ENCODE measurements around the gene MAP3K8. TPM values are rescaled to one million over a fixed set of nuclear protein-coding genes. Genes with fewer than 3 reads are reported as not detected.

MAP3K8 gene
- total RNA-seq, 1 experiment from 2014 or later = 1.4 TPM

DNA sequence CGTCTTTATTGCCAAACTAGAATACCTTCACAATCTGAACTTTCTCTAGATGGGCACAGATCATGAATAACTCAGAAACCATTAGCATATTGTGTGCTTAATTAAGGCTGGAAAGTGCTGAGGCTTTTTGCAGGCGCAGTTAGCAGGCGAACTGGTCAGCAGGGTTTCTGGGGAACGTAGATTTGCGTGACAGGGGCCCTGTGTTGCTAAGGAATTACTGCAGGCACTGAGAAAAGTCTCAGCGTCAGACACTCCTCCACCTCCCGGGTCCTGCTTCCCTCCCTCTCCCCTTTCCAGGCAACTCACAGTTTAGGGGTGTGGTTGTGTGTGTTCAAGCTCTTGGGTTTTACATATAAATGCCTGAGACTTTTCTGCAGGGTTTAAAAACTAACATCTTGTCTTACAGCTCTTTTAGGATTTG, 2.2 kb downstream of the MAP3K8 start:
- H3K9me3 ChIP-seq = no peaks in the 10 kb centered on the region
- H3K4me3 ChIP-seq = peak overlapping the region; percentile 6; the same call in 1 of the 2 replicates
- DNase-seq = peak; percentile 49
- no peaks in the 10 kb centered on the region for H3K27me3 ChIP-seq
- no peaks in the 10 kb centered on the region; the same call in 1 of the 2 replicates for H3K36me3 ChIP-seq

DNA sequence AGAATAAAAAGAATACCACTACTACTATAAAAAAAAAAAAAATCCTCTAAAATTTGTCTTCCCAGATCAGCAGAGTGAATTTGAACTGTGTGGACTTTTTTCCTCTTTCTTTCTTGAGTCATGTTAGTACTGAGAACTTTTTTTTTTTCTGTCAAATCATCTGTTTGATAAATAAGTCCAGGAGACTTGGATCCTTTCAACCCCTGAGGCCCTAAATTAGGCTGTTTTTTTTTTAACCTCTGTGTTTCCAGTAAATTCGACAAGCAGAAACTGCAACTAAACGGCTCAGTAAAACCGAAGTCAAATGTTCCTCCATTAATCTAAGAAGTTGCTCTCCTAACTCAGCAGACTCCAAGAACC, 2.7 kb downstream of the MAP3K8 start:
- DNase-seq = no peak
- no peaks in the 10 kb centered on the region for H3K27me3 ChIP-seq
- H3K9me3 ChIP-seq = no peaks in the 10 kb centered on the region
- H3K4me3 ChIP-seq = no peak overlapping the region
- H3K36me3 ChIP-seq = no peaks in the 10 kb centered on the region; the same call in 1 of the 2 replicates

DNA sequence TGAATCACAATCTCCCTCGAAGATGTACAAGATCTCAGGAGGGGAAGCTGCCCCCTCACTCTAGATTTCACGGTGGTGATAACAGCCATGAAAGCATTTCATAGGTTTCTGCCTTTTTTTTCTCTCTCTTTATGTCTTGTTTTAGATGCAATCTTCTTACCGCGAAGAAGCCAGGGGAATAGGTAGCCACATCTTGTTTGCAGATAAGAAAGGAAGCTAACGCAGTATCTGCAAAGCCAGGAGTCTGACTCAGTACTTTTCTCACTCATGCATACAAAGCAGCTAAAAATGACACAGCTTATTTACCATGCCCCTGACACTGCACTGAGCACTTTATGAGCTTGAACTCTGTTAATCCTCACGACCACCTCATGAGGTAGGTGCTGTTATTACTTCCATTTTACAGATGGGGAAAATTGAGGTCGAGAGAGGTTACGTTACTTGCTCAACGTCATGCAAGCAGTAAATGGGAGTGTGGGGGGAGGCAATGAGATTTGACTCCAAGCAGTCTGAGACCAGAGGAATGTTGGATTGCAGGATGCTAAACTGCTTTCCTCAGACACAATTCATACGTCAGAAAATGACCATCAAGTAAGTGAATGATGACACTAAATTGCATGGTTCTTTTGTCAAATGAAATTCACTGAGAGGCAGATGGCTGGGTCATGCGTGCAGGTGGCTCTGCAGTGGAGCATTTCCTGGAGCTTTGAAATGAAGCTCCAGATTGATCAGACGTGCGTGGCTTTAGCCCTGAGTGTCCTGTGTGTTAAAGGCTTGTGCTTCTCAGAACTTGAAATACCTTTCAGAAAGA, 3.3 kb downstream of the MAP3K8 start:
- no peak overlapping the region for H3K4me3 ChIP-seq
- H3K36me3 ChIP-seq = no peaks in the 10 kb centered on the region; the same call in 1 of the 2 replicates
- H3K9me3 ChIP-seq = no peaks in the 10 kb centered on the region
- no peaks in the 10 kb centered on the region for H3K27me3 ChIP-seq
- no peak for DNase-seq

DNA sequence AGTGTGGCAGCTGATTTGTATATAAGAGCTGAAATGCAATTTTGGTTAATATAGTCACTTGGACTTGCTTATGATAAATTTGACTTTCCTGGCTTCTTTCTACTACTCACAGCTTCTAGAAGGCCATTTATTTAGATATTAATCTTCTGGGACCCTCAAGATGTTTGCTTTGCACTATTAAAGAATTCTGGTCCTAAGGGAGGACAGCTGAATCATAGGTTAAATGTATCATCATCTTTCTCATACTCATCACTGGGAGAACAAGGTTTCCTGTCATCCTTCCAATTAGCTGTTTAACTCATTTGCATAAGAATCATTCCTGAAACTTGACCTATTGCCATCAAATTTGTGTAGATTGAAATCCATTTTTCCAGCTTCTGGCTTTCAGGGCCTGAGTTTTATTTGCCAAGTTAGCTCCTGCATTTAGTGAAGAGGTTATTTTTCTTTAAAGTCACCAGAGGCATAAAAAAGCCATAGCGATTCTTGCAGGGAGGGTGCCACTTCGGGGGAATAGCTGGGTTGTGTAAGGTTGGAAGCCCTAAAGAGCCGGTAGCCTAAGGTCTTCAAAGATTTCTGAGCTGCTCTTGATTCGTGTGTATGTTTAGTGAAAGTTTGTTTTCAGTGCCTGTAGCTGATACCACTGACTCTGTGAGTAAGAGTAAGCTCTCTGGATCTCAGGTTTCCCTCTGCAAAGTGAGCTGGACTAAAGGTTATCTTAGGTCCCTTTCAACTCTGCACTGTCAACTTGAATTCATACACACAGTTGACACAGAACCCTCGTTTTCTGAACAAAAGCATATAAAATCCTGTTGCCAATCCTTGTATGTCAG, 4.3 kb downstream of the MAP3K8 start:
- no peak for DNase-seq
- Histone ChIP-seq H3K36me3 (no peaks in the 10 kb centered on the region; the same call in 1 of the 2 replicates), H3K4me3 (no peak overlapping the region), H3K9me3 (no peaks in the 10 kb centered on the region), H3K27me3 (no peaks in the 10 kb centered on the region)

DNA sequence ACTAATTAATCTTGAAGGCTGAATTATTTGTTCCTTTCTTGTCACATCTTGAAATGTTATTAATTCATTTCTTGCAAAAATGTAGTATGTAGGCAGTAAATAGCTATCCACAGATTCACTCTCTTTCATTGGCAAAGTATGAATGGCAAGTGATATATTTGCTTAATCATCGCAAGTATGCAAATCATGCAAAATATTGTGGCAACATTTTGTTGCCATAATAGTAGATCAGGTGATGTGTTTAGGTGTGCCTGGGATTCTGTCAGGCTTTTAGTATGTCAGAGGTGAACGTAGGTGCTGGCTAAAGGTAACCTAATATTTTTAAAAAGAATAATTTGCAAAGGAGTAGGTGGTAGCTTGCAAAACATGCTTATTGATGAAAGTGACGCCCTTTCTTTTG, 5.9 kb downstream of the MAP3K8 start:
- DNase-seq = no peak
- Histone ChIP-seq H3K36me3 (no peaks in the 10 kb centered on the region; the same call in 1 of the 2 replicates), H3K27me3 (no peaks in the 10 kb centered on the region), H3K4me3 (no peak overlapping the region), H3K9me3 (no peaks in the 10 kb centered on the region)

DNA sequence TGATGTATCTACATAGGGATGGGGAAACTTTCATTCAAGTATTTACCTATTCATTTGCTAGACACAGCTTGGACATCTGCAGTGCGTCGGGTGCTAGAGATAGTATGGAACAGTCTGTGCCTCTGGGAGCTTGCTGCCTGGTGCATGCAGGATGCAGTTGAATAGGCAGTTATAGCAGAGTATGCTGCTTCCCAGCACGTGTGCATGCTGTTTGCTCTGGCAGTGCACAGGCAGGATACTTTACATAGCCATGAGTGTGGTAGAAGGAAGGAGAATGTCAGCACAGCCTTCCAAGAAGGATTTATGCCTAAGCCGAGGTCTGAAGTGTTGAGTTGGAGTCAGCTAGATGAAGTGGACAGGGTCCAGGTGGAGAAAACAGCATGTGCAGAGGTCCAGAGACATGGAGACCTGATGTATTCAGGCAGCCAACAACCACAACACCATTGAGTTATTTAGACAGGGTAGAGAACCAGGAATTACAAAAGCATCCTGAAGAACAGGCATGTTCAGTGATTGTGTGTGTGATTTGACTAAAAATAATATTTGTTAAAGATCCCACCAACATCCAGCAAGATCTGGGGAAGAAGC, 8.1 kb downstream of the MAP3K8 start:
- Histone ChIP-seq H3K36me3 (no peaks in the 10 kb centered on the region; the same call in 1 of the 2 replicates), H3K9me3 (no peaks in the 10 kb centered on the region), H3K27me3 (no peaks in the 10 kb centered on the region), H3K4me3 (no peak overlapping the region)
- no peak for DNase-seq

DNA sequence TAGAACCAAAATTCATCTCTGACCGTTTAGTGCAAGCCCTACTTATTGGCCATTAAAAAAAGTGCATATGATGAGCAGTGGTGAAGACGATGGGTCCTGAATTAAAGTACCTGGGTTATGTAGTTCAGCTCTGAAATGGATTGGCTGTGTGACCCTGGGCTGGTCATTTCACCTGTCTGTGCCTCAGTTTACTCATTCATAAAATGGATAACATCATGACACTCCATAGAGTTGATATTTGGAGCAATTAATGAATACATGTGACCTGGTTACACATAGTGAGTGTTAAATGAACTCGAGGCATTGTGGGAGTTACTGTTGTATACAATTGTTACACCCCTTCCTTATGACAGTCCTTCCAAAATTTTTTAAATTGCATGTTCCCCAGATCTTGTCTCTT, 9.1 kb downstream of the MAP3K8 start:
- no peaks in the 10 kb centered on the region for H3K27me3 ChIP-seq
- DNase-seq = no peak
- no peaks in the 10 kb centered on the region for H3K9me3 ChIP-seq
- no peak overlapping the region for H3K4me3 ChIP-seq
- no peaks in the 10 kb centered on the region; the same call in 1 of the 2 replicates for H3K36me3 ChIP-seq

DNA sequence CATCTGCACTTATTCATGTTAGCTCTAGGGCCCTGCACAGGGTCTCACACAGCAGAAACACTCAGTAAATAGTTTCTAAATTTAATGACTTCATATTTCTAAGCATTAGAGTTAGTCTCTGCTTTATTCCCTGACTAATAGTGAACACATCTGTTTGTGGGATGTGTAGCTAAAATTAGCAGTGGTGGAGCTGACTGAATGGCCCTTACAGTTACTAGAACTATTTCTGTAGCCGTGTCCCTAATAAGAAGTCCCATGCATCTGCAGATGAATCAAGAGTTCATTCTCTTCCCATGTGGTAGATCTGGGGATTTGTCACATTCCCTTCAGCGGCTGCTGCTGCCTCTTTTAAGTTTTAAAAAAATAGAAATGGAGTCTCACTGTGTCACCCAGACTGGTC, 11.7 kb downstream of the MAP3K8 start:
- Histone ChIP-seq H3K27me3 (no peaks in the 10 kb centered on the region), H3K4me3 (no peak overlapping the region), H3K36me3 (no peaks in the 10 kb centered on the region), H3K9me3 (no peaks in the 10 kb centered on the region)
- no peak for DNase-seq

DNA sequence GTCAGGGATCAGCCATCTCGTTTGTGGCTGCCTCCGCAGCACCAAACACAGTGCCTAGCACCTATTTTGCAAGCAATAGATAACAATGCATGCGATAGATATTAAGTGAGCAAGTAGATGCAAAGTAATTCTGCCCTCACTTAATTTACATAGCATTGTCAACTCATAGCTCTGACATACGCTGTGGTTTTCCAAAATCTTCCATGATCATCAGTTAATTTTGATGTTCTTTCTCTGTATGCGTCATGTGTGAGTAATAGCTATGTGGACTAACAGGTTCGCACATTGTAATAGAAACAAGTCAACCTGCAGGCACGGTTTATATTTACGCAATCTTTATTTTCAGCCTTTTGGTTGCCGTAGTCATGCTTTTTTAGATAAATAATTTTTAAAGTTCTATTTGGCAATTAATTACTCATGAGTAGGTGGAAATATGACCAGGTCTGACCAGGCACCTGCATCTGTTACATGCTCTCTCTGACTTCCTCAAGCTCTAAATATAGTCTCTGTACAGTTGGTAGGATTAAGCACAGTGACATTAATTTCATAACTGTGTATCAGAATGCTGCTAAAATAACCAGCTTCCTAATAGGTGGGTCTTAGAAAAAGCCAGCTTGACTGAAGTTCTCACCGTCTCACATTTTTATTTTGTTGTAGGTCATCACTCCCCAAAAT, 13.3 kb downstream of the MAP3K8 start:
- no peak for DNase-seq
- Histone ChIP-seq H3K9me3 (no peaks in the 10 kb centered on the region), H3K27me3 (no peaks in the 10 kb centered on the region), H3K4me3 (no peak overlapping the region), H3K36me3 (no peaks in the 10 kb centered on the region)

DNA sequence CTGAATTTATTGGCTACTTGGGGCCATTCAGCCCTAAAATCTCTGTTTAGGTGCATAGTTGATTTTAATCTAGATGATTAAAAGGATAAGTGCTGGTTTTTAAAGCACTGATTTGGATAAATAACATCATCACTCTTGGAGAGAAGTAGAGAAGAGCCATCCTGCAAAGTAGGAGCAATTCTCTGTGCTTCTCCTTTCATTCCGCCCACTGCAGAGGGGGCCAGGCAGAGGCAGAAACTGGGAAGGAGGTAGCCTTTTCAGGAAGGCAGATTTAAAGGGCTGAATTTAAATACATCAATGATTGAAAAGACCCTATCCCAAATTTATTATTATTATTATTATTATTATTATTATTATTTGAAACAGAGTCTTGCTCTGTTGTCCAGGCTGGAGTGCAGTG, 14.1 kb downstream of the MAP3K8 start:
- no peak for DNase-seq

DNA sequence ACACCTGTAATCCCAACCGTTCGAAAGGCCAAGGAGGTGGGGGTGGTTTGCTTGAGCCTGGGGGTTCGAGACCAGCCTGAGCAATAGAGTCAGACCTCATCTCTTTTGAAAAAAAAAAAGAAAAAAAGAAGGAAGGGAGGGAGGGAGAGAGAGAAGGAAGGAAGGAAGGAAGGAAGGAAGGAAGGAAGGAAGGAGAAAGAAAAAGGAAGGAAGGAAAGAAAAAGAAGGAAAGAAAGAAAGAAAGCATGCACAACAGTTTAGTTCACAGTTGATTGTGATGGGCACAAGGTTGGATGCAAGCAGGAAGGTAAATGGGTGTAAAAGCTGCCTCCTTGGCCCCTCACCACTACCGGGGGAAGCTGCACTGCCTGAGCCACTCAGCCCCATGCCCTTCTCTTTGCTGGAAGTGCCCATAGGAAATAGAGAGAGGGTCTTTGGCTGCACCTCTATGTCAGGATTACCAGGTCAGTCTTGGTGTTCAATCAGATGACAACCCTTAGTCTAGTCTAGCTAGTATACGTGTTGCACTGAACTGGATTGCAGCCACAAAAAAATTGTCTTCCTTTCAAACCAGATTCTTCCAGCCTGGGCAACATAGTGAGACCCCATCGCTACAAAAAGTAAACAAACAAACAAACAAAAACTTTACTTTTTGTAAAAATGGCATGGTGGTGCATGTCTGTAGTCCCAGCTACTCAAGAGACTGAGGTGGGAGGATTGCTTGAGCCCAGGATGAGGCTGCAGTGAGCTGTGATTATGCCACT, 20.0 kb downstream of the MAP3K8 start:
- no peak overlapping the region for H3K4me3 ChIP-seq
- H3K27me3 ChIP-seq = no peaks in the 10 kb centered on the region
- H3K9me3 ChIP-seq = no peaks in the 10 kb centered on the region
- DNase-seq = no peak
- no peaks in the 10 kb centered on the region for H3K36me3 ChIP-seq

More for the DNA sequence above, 14.1 kb downstream of the MAP3K8 start:
- Histone ChIP-seq H3K4me3 (no peak overlapping the region), H3K9me3 (no peaks in the 10 kb centered on the region), H3K27me3 (no peaks in the 10 kb centered on the region), H3K36me3 (no peaks in the 10 kb centered on the region)

DNA sequence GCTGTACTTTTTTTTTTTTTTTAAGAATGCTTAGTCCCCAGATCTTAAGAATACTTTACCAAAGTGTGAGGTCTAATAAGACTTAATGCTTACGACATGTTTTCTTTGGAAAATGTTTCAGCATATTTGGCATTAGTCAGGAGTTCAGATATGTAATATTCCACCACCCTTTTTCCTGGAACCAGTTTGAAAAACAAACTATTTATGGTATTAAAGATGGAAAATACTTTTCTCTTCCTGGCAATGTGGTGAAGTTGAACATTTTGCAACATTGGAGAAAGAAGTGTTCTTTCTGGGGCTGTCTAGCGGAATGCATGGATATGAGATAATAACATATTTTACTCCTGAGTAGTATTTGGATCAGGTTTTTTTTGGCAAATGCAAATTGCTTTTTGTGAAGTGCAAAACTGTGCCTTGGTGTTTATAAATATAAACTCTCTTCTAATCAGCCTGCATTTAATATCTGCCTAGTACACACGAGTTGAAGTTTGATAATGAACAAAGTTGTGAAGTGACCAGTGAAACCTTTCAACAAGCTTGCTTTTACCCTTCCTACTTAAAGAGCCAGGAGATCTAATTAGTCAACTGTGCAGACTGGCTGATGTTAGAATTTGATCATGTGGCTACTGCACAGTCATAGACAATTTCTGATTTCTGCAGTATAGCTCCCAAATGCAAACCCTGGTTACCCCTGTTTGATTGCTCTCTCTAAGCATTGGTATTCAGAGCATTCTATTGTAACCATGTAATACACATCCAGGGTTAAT, 20.9 kb downstream of the MAP3K8 start:
- H3K9me3 ChIP-seq = no peaks in the 10 kb centered on the region

DNA sequence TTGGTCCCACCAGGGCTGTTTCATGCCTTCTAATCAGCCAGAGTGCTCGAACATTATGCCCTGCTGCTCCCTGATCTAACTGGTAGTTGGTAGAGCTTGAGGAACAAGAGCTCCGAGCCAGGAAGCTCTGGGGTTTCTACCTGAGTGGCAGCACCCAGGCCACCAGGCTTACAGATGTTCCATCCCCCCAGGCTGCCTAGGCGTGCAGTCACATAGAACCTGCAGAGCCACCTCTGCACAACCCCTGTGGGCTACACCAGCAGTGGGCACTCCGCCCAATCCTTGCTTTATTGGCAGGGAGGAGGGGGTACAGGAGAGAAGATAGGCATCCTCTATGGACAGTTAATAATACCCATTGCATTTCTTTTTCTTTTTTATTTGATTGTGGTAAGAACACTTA, 21.8 kb downstream of the MAP3K8 start:
- H3K4me3 ChIP-seq = no peak overlapping the region
- no peak for DNase-seq

More for the DNA sequence above, 20.9 kb downstream of the MAP3K8 start:
- no peak for DNase-seq
- Histone ChIP-seq H3K27me3 (no peaks in the 10 kb centered on the region), H3K4me3 (no peak overlapping the region), H3K36me3 (no peaks in the 10 kb centered on the region)

DNA sequence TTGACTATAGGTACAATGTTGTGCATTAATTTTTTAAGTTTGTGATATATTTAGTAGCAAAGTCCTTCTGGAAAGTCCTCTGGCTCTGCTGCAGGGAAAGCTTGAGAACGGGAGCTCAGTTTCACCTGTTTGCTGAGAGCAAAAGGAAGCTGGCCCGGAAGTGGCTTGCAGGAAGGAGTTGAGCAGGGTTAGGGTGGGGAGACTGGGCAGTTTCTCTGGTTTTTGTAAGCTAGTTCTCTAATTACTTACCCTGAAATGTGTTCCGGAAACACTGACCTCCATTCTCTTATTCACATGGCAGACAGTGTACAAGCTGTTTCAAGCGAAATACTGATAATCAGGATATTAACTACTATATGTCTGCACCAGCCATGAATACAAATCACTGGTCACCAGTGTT, 22.3 kb downstream of the MAP3K8 start:
- Histone ChIP-seq H3K4me3 (no peak overlapping the region), H3K9me3 (no peaks in the 10 kb centered on the region), H3K27me3 (no peaks in the 10 kb centered on the region)

More for the DNA sequence above, 21.8 kb downstream of the MAP3K8 start:
- no peaks in the 10 kb centered on the region for H3K9me3 ChIP-seq
- H3K27me3 ChIP-seq = no peaks in the 10 kb centered on the region
- H3K36me3 ChIP-seq = no peaks in the 10 kb centered on the region

DNA sequence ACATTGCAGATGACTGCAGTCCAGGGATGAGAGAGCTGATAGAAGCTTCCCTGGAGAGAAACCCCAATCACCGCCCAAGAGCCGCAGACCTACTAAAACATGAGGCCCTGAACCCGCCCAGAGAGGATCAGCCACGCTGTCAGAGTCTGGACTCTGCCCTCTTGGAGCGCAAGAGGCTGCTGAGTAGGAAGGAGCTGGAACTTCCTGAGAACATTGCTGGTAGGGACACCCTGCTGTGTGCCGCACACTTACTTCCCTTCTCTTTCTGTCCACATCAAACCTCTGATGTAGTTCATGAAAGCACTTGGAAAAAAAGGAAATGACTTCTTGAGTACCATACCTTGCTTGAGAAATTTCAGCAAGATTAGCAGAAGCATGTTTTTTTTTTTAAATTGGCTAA, 25.3 kb downstream of the MAP3K8 start:
- H3K9me3 ChIP-seq = no peaks in the 10 kb centered on the region
- H3K27me3 ChIP-seq = no peaks in the 10 kb centered on the region
- H3K4me3 ChIP-seq = no peak overlapping the region
- DNase-seq = no peak
- H3K36me3 ChIP-seq = no peaks in the 10 kb centered on the region

More for the DNA sequence above, 22.3 kb downstream of the MAP3K8 start:
- no peak for DNase-seq
- H3K36me3 ChIP-seq = no peaks in the 10 kb centered on the region
